Keratinocyte (primary cell): ENCODE data around the gene ARID1B. TPM values are rescaled to one million over a fixed set of nuclear protein-coding genes. Genes with fewer than 3 reads are reported as not detected.

ENCODE experiments used
- DNase-seq: peaks from one replicate; pipeline ENCODE4 v3.0.0-alpha.2; 2011; ENCODE audit warnings: low read depth, missing footprints, low spot score
- FAIRE-seq: peaks from 2 replicates; lab custom pipeline; 2011; peaks lifted over from hg19 to GRCh38; lab: Jason Lieb, UNC
- H2AFZ ChIP-seq: 2 replicates; pipeline ENCODE4 v1.6.0; 2012; ENCODE audit warnings: low read length, control low read depth, inconsistent platforms; ENCODE audit not compliant: control insufficient read depth
- H3K27ac ChIP-seq: 2 replicates; pipeline ENCODE4 v1.5.1; 2011; ENCODE audit warnings: low read length; ENCODE audit not compliant: control insufficient read depth, insufficient read depth
- H3K27me3 ChIP-seq: 3 replicates; pipeline ENCODE4 v1.6.0; 2011; ENCODE audit warnings: low read length; ENCODE audit not compliant: control insufficient read depth, insufficient read depth; ENCODE audit errors: extremely low read depth
- H3K36me3 ChIP-seq, 2 experiments: 2 replicates in 1 of 2; 3 replicates in 1 of 2; pipeline ENCODE4 v1.5.1; 2011; ENCODE audit warnings: low read length in 2 of 2, mild to moderate bottlenecking in 1 of 2; ENCODE audit not compliant: control insufficient read depth in 2 of 2, insufficient read depth in 2 of 2; ENCODE audit errors: extremely low read depth in 1 of 2
- H3K4me1 ChIP-seq: 3 replicates; pipeline ENCODE4 v1.5.1; 2011; ENCODE audit warnings: low read length; ENCODE audit not compliant: control insufficient read depth, insufficient read depth; ENCODE audit errors: extremely low read depth
- H3K4me2 ChIP-seq: 3 replicates; pipeline ENCODE4 v1.6.0; 2011; ENCODE audit warnings: low read depth, low read length; ENCODE audit not compliant: control insufficient read depth, insufficient read depth; ENCODE audit errors: extremely low read depth
- H3K4me3 ChIP-seq, 3 experiments: fragments of 200-600 bp in 1 of 3; sonication (generic) in 1 of 3; 2 replicates in 2 of 3; 3 replicates in 1 of 3; pipeline ENCODE4 v1.5.1; 2011 to 2016; ENCODE audit warnings: low read length in 3 of 3, mild to moderate bottlenecking in 3 of 3, control low read depth in 2 of 3, inconsistent platforms in 1 of 3, low read depth in 1 of 3, mixed read lengths in 1 of 3, mixed run types in 1 of 3, moderate library complexity in 1 of 3; ENCODE audit not compliant: control insufficient read depth in 2 of 3, insufficient read depth in 2 of 3; ENCODE audit errors: extremely low read depth in 1 of 3
- H3K79me2 ChIP-seq: 2 replicates; pipeline ENCODE4 v1.6.0; 2012; ENCODE audit warnings: low read length; ENCODE audit not compliant: control insufficient read depth, insufficient read depth
- H3K9ac ChIP-seq: 3 replicates; pipeline ENCODE4 v1.6.0; 2011; ENCODE audit warnings: low read length; ENCODE audit not compliant: control insufficient read depth, insufficient read depth; ENCODE audit errors: extremely low read depth
- H3K9me1 ChIP-seq: 3 replicates; pipeline ENCODE4 v1.6.0; 2011; ENCODE audit warnings: low read length; ENCODE audit not compliant: control insufficient read depth, insufficient read depth; ENCODE audit errors: extremely low read depth
- H3K9me3 ChIP-seq: 2 replicates; pipeline ENCODE4 v1.5.1; 2012; ENCODE audit warnings: low read depth, low read length; ENCODE audit not compliant: control insufficient read depth
- H4K20me1 ChIP-seq: 3 replicates; pipeline ENCODE4 v1.6.0; 2011; ENCODE audit warnings: low read length; ENCODE audit not compliant: control insufficient read depth, insufficient read depth; ENCODE audit errors: extremely low read depth
- EZH2 ChIP-seq: IDR thresholded peaks from one replicate; pipeline ENCODE4 v1.6.1; 2012; ENCODE audit warnings: inconsistent platforms, mild to moderate bottlenecking, low read length, moderate library complexity
- dilution Hi-C: fragments of 300-500 bp; cut with MboI; formaldehyde crosslinking; loops from one replicate; pipeline ENCODE4 v1.7.0; 2020; ENCODE audit warnings: low sequenced_read_pairs; ENCODE audit not compliant: extremely low pct_ligation_motif_present
- polyA plus RNA-seq, 5 experiments: library from polyadenylated mRNA; depleted of rRNA in 3 of 5; stranded (reverse) in 3 of 5; stranded (forward) in 1 of 5; unstranded in 1 of 5; fragments of >200 nt; gene quantifications; 1 replicate in 1 of 5; 2 replicates in 3 of 5; 3 replicates in 1 of 5; pipeline versions ENCODE4 v1.2.1 to v1.2.3, GENCODE V29; 2011 to 2012; ENCODE audit warnings: missing spikeins in 2 of 5, low read depth in 1 of 5, low replicate concordance in 1 of 5
- TF ChIP-seq, protein P1 (sequence below), 3 experiments: IDR thresholded peaks in 1 of 3; conservative IDR thresholded peaks in 1 of 3; optimal IDR thresholded peaks in 1 of 3; 2 replicates in 2 of 3; 3 replicates in 1 of 3; pipeline versions ENCODE3 to v1.5.1; 2011; ENCODE audit warnings: low read length in 3 of 3, mild to moderate bottlenecking in 3 of 3, moderate library complexity in 2 of 3, control low read depth in 1 of 3, inconsistent platforms in 1 of 3; ENCODE audit not compliant: insufficient read depth in 2 of 3; ENCODE audit errors: extremely low read depth in 1 of 3

ARID1B gene
- polyA plus RNA-seq, 1 donor (not counting 4 experiments of a cell fraction or from before 2014, with no cell fraction given) = 14.9 TPM

DNA sequence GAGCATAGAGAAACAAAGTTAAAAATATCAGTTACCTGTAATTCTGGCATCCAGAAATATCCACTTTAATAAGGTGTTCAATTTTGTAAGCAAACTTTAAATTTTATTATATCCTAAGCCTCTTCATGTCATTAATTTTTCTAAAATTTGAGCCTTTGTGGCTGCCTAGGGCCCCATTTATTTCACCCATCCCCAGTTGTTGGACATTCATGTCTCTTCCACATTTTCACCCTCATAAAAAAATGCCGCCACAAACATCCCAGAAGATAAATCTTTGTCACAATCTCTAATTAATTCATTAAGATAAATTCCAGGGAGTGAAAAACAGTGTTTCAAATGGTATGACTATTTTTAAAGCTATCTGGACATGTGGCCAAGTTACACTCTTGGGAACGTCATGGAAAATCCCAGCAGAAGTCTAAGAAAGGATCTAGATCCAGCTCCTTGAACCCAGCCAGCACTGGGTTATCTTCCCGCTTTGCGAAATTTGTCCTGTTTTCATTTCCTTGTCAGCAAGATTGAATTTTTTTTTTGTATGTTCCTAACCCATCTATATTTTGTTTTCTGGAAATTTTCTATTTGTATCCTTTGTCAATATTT is 448.9 kb downstream of the ARID1B start:
- no peak overlapping the region for H3K4me2 ChIP-seq
- FAIRE-seq (no peak), DNase-seq (no peak)
- H3K9ac ChIP-seq = no peak overlapping the region
- H3K9me3 ChIP-seq = no peaks in the 10 kb centered on the region
- H2AFZ ChIP-seq = no peak overlapping the region
- H3K79me2 ChIP-seq = no peaks in the 10 kb centered on the region
- dilution Hi-C loops = no loop called here
- TF ChIP-seq EZH2 = no peak
- TF ChIP-seq, protein P1, sequence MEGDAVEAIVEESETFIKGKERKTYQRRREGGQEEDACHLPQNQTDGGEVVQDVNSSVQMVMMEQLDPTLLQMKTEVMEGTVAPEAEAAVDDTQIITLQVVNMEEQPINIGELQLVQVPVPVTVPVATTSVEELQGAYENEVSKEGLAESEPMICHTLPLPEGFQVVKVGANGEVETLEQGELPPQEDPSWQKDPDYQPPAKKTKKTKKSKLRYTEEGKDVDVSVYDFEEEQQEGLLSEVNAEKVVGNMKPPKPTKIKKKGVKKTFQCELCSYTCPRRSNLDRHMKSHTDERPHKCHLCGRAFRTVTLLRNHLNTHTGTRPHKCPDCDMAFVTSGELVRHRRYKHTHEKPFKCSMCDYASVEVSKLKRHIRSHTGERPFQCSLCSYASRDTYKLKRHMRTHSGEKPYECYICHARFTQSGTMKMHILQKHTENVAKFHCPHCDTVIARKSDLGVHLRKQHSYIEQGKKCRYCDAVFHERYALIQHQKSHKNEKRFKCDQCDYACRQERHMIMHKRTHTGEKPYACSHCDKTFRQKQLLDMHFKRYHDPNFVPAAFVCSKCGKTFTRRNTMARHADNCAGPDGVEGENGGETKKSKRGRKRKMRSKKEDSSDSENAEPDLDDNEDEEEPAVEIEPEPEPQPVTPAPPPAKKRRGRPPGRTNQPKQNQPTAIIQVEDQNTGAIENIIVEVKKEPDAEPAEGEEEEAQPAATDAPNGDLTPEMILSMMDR (optimal IDR thresholded peaks at IDR 0.05 in 1 of 3, IDR thresholded peaks at IDR 0.05 in 1 of 3, conservative IDR thresholded peaks at IDR 0.05 in 1 of 3; ENCODE audit: extremely low read depth in 1 of 3, insufficient read depth in 2 of 3, low read length in 3 of 3) = no peak
- H3K4me3 ChIP-seq = no peak overlapping the region
- peaks cover 3% of the 10 kb centered on the region for H3K27me3 ChIP-seq
- no peaks in the 10 kb centered on the region for H3K36me3 ChIP-seq
- H3K27ac ChIP-seq = no peak overlapping the region
- no peaks in the 10 kb centered on the region for H3K4me1 ChIP-seq
- no peaks in the 10 kb centered on the region for H4K20me1 ChIP-seq
- H3K9me1 ChIP-seq = no peaks in the 10 kb centered on the region

DNA sequence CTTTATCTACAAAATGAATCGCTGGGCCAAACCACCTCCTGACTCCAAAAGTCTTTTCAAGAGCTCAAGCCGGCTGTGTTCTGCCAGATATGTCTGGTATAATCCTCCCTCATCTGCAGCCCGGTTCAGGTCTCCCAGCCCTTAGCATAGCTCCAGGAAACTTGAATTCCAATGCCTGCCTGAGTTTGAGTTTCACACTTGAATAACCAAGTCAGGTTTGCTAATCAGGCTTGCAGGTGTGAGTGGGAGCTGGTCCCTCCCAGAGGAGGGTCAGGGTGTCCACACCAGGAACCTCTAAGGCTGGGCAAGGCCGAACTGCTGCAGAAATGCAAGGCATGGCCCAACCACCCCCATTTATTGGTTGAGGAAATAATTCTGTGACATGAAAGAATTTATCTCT is 449.6 kb downstream of the ARID1B start:
- Histone ChIP-seq H3K9me3 (no peaks in the 10 kb centered on the region), H3K27ac (no peak overlapping the region), H3K9me1 (no peaks in the 10 kb centered on the region), H3K27me3 (peaks cover 3% of the 10 kb centered on the region), H3K4me1 (no peaks in the 10 kb centered on the region), H3K79me2 (no peaks in the 10 kb centered on the region), H3K4me2 (no peak overlapping the region), H2AFZ (no peak overlapping the region), H3K4me3 (no peak overlapping the region), H4K20me1 (no peaks in the 10 kb centered on the region), H3K36me3 (no peaks in the 10 kb centered on the region), H3K9ac (no peak overlapping the region)
- no peak for TF ChIP-seq EZH2
- TF ChIP-seq, protein P1 (optimal IDR thresholded peaks at IDR 0.05 in 1 of 3, IDR thresholded peaks at IDR 0.05 in 1 of 3, conservative IDR thresholded peaks at IDR 0.05 in 1 of 3; ENCODE audit: extremely low read depth in 1 of 3, insufficient read depth in 2 of 3, low read length in 3 of 3) = no peak
- DNase-seq (no peak), FAIRE-seq (no peak)
- dilution Hi-C loops = no loop called here
